HepG2 (cell line): ENCODE results near the gene SSC5D. TPM values are rescaled to one million over a fixed set of nuclear protein-coding genes. Genes with fewer than 3 reads are reported as not detected.

Source experiments
- AGO1 ChIP-seq: fragments of 200-400 bp; formaldehyde crosslinking; IDR thresholded peaks from 2 replicates; pipeline ENCODE4 v1.6.1; 2017; ENCODE audit warnings: mild to moderate bottlenecking, low read depth, low read length, moderate library complexity; ENCODE audit not compliant: poor library complexity, severe bottlenecking
- ATF1 ChIP-seq: IDR thresholded peaks from 2 replicates; pipeline ENCODE4 v1.6.1; 2016; ENCODE audit warnings: mild to moderate bottlenecking, control low read depth
- GABPB1 ChIP-seq: IDR thresholded peaks from 2 replicates; pipeline ENCODE4 v1.6.1; 2016; ENCODE audit warnings: mild to moderate bottlenecking, missing genetic modification reagents, moderate library complexity, missing compliant biosample characterization
- MAZ ChIP-seq, 2 experiments: sonication (generic) in 1 of 2; formaldehyde crosslinking in 1 of 2; IDR thresholded peaks; 2 replicates each; pipeline versions ENCODE4 v1.5.0 to v1.6.1; 2012 to 2020; ENCODE audit warnings: low read depth in 2 of 2, mild to moderate bottlenecking in 2 of 2, borderline replicate concordance in 1 of 2, improper control_type of control experiment in 1 of 2, low read length in 1 of 2, missing genetic modification reagents in 1 of 2, moderate library complexity in 1 of 2
- NFIC ChIP-seq: IDR thresholded peaks from 2 replicates; pipeline ENCODE4 v1.6.1; 2012; ENCODE audit warnings: mild to moderate bottlenecking, low read length, inconsistent platforms
- RBM39 ChIP-seq: fragments of 200-400 bp; formaldehyde crosslinking; IDR thresholded peaks from one replicate; pipeline ENCODE4 v1.6.1; 2018; ENCODE audit warnings: antibody characterized with exemption, mild to moderate bottlenecking, low read depth, low read length; ENCODE audit not compliant: poor library complexity, severe bottlenecking
- SALL1 ChIP-seq: sonication (generic); formaldehyde crosslinking; IDR thresholded peaks from 2 replicates; pipeline ENCODE4 v1.8.0; 2022; ENCODE audit warnings: mild to moderate bottlenecking, missing genetic modification reagents
- SP4 ChIP-seq: sonication (generic); formaldehyde crosslinking; IDR thresholded peaks from 2 replicates; pipeline ENCODE4 v1.8.1; 2023; ENCODE audit warnings: mild to moderate bottlenecking, missing genetic modification reagents
- TCF7 ChIP-seq: sonication (generic); IDR thresholded peaks from 2 replicates; pipeline ENCODE4 v1.6.1; 2016; ENCODE audit warnings: antibody characterized with exemption, low read depth
- THAP11 ChIP-seq: IDR thresholded peaks from 2 replicates; pipeline ENCODE4 v1.6.1; 2016; ENCODE audit warnings: missing biosample characterization, missing genetic modification reagents
- TSC22D2 ChIP-seq: sonication (generic); formaldehyde crosslinking; IDR thresholded peaks from 2 replicates; pipeline ENCODE4 v1.5.1; 2020; ENCODE audit warnings: missing genetic modification reagents, mild to moderate bottlenecking, borderline replicate concordance
- UBTF ChIP-seq: sonication (generic); formaldehyde crosslinking; IDR thresholded peaks from 2 replicates; pipeline ENCODE4 v1.4.0; 2020; ENCODE audit warnings: mild to moderate bottlenecking, missing genetic modification reagents
- YEATS2 ChIP-seq: sonication (generic); formaldehyde crosslinking; IDR thresholded peaks from 2 replicates; pipeline ENCODE4 v1.4.0; 2020; ENCODE audit warnings: missing genetic modification reagents, borderline replicate concordance
- ZBTB37 ChIP-seq: sonication (generic); formaldehyde crosslinking; IDR thresholded peaks from 2 replicates; pipeline ENCODE4 v1.4.0; 2020; ENCODE audit warnings: mild to moderate bottlenecking, missing genetic modification reagents
- ZFY ChIP-seq: sonication (generic); formaldehyde crosslinking; IDR thresholded peaks from 2 replicates; pipeline ENCODE4 v1.4.0; 2020; ENCODE audit warnings: missing genetic modification reagents
- ZNF383 ChIP-seq: sonication (generic); formaldehyde crosslinking; IDR thresholded peaks from 2 replicates; pipeline ENCODE4 v1.4.0; 2020; ENCODE audit warnings: missing genetic modification reagents, mild to moderate bottlenecking, borderline replicate concordance
- ZNF687 ChIP-seq: sonication (generic); formaldehyde crosslinking; IDR thresholded peaks from 2 replicates; pipeline ENCODE4 v1.5.1; 2020; ENCODE audit warnings: mild to moderate bottlenecking, missing genetic modification reagents, moderate library complexity
- polyA plus RNA-seq, 8 experiments: library from polyadenylated mRNA; depleted of rRNA in 3 of 8; stranded (reverse) in 7 of 8; unstranded in 1 of 8; fragments of >200 nt; fragmentation: Illumina TruSeq in 4 of 8; extraction: Trizol in 4 of 8; gene quantifications; 2 replicates each; pipeline versions ENCODE4 v1.2.1 to v1.2.3, GENCODE V29; 2011 to 2016; ENCODE audit warnings: low read depth in 4 of 8, missing spikeins in 1 of 8, mixed read lengths in 1 of 8; ENCODE audit not compliant: insufficient read depth in 1 of 8
- total RNA-seq, 5 experiments: library from RNA; depleted of rRNA; stranded (reverse); fragments of >200 nt; fragmentation: Illumina TruSeq; extraction: Trizol; gene quantifications; 2 replicates each; pipeline ENCODE4 v1.2.3, GENCODE V29; 2016; ENCODE audit warnings: low read depth in 1 of 5
- TF ChIP-seq, protein P1 (sequence below): sonication (generic); formaldehyde crosslinking; IDR thresholded peaks from 2 replicates; pipeline ENCODE4 v1.5.1; 2020; ENCODE audit warnings: missing genetic modification reagents, mild to moderate bottlenecking, borderline replicate concordance

SSC5D gene
- total and polyA plus RNA-seq, 2 of the 13 experiments (the other 11 are each of a cell fraction or from before 2014, with no cell fraction given), result not detected

GRCh38 chr19:55484593-55485438, 3.4 kb upstream of the SSC5D start, which contains the start of gene NAT14 (continued):
- TF ChIP-seq, protein P1, sequence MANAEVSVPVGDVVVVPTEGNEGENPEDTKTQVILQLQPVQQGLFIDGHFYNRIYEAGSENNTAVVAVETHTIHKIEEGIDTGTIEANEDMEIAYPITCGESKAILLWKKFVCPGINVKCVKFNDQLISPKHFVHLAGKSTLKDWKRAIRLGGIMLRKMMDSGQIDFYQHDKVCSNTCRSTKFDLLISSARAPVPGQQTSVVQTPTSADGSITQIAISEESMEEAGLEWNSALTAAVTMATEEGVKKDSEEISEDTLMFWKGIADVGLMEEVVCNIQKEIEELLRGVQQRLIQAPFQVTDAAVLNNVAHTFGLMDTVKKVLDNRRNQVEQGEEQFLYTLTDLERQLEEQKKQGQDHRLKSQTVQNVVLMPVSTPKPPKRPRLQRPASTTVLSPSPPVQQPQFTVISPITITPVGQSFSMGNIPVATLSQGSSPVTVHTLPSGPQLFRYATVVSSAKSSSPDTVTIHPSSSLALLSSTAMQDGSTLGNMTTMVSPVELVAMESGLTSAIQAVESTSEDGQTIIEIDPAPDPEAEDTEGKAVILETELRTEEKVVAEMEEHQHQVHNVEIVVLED, result 0 out of 2 replicates have a peak, but pooled peaks have one; percentile 19
- TF ChIP-seq TSC22D2 (CRISPR knock-in tag) (no peak), UBTF (CRISPR knock-in tag) (0 out of 2 replicates have a peak, but pooled peaks have one; percentile 23), ZNF687 (peak; percentile 74), NFIC (no peak), THAP11 (CRISPR knock-in tag) (peak; percentile 70), AGO1 (peak; percentile 92), ATF1 (CRISPR knock-in tag) (peak; percentile 86), SP4 (CRISPR knock-in tag) (peak; percentile 43; the same call in 1 of the 2 replicates), MAZ (IDR thresholded peaks at IDR 0.05; ENCODE audit: borderline replicate concordance, low read depth, low read length) (peak; percentile 49; the same call in 1 of the 2 replicates), MAZ (CRISPR knock-in tag; IDR thresholded peaks at IDR 0.05; ENCODE audit: low read depth) (no peak), ZFY (CRISPR knock-in tag) (peak; percentile 42; the same call in 1 of the 2 replicates), ZBTB37 (no peak), ZNF383 (CRISPR knock-in tag) (0 out of 2 replicates have a peak, but pooled peaks have one; percentile 39), YEATS2 (CRISPR knock-in tag) (peak; percentile 19; the same call in 1 of the 2 replicates), TCF7 (no peak), GABPB1 (CRISPR knock-in tag) (peak; percentile 97), SALL1 (CRISPR knock-in tag) (peak; percentile 20; the same call in 1 of the 2 replicates), RBM39 (peak; percentile 42)
